CD4-positive, alpha-beta T cell treated with Interferon alpha-2 for 1 hour (primary cell): ENCODE results near the gene FAM193B.
"Not testable (repeated sequence)": the region's sequence is repeated elsewhere in the genome, so short reads cannot be mapped to it uniquely, and the experiment has no call there.

Experiments used
- DNase-seq, 2 donors: peaks; one replicate each; pipeline ENCODE4 v3.0.0-alpha.2; 2020 to 2022

Gene FAM193B

GRCh38 chr5:177575488-177575887, 21.1 kb upstream of the FAM193B start:
- DNase-seq, result no peak

GRCh38 chr5:177569894-177570293, 15.5 kb upstream of the FAM193B start:
- DNase-seq, result no peak

DNA sequence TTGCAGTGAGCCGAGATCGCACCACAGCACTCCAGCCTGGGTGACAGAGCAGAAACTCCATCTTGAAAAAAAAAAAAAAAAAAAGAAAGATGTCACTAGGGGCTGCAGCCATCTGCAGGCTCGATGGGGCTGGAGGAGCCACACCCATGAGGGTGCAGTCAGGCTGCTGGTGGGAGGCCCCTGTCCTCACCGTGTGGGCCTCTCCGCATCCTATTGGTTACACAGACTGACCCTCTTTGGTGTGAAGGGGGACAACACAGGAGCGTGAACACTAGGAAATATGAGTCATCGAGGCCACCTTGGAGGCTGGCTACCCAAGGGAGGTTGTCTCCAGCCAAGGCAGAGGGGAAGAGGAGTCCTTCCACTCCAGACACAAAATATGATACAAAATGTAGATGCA, 14.0 kb upstream of the FAM193B start:
- DNase-seq, result no peak

GRCh38 chr5:177565046-177565445, 10.7 kb upstream of the FAM193B start:
- DNase-seq, result no peak

DNA sequence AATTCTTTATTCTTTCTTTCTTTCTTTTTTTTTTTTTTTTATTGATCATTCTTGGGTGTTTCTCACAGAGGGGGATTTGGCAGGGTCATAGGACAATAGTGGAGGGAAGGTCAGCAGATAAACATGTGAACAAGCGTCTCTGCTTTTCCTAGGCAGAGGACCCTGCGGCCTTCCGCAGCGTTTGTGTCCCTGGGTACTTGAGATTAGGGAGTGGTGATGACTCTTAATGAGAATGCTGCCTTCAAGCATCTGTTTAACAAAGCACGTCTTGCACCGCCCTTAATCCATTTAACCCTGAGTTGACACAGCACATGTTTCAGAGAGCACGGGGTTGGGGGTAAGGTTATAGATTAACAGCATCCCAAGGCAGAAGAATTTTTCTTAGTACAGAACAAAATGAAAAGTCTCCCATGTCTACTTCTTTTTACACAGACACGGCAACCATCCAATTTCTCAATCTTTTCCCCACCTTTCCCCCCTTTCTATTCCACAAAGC, 5.1 kb upstream of the FAM193B start:
- DNase-seq, result not testable (repeated sequence)

- DNase-seq, result no peak
Measured at GRCh38 chr5:177557796-177558195, 3.4 kb upstream of the FAM193B start.

DNA sequence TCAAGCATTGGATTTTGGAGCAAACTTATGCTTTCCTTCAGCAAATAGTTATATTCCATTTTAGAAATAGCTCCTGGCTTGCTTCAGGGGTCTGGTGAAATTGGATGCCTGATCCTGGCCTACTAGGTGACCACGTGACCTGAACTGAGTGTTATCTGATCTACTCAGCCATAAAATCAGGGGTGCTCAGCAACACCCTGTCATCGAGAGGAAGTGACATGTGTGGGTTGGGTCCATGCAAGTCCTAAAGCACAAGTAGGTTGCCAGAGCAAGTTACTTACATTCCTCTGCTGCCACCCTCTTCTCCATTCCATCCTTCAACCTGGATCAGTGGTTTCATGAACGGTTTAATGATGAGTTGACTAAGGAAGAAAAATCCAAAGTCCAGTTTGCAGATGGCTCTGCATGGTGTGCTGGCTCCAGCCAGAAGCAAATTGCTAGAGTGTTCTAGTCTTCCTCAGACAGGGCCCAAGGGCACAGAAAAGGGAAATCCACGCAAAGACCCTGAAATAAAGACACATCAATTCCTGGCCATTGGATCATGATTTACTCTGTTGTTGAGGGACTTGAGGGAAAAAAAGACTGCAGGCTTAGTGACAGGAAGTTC, 2.8 kb upstream of the FAM193B start:
- DNase-seq, result peak in 1 of 2 donors; percentile 50

DNA sequence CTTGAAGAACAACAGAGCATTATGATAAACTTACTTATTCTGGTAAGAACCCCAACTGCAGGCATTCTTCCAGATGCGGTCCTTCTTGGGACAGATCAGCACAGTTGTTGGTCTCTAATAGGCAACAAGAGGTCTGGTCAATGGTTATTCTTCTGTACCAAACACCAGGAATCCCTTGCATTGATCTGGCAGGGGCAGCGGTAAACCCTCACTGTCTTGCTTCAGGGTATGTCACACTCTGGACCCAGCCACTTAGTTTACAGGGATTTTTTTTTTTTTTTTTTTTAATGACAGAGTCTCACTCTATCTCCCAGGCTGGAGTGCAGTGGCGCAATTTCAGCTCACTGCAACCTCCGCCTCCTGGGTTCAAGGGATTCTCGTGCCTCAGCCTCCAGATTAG, 1.3 kb upstream of the FAM193B start:
- DNase-seq, result no peak

- DNase-seq, result no peak
Measured at GRCh38 chr5:177555228-177555627, 865 bp upstream of the FAM193B start.

GRCh38 chr5:177553671-177554429, 513 bp downstream of the FAM193B start:
- DNase-seq, result peak in 1 of 2 donors; percentile 36

- DNase-seq, result no peak
Measured at GRCh38 chr5:177552839-177553455, 1.4 kb downstream of the FAM193B start.

- DNase-seq, result no peak
Measured at GRCh38 chr5:177550122-177550521, 4.2 kb downstream of the FAM193B start.

DNA sequence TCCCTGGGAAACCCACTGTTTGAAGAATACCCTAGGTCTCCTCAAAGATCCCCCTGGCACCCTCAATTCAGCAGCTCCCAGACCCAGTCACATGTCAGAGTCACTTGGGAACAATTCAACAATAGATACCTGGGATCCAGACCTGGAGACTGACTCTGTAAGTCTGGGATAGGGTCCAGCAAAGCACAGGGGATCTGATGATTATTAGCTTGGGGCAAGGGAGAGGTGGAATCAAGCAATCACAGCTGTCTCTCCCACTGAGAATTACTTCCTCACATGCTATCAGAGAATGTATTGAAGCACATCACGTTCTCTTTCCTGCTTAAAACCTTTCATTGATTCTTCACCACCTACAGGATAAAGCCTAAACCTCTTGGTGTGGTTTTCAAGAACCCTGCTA, 5.9 kb downstream of the FAM193B start:
- DNase-seq, result no peak

DNA sequence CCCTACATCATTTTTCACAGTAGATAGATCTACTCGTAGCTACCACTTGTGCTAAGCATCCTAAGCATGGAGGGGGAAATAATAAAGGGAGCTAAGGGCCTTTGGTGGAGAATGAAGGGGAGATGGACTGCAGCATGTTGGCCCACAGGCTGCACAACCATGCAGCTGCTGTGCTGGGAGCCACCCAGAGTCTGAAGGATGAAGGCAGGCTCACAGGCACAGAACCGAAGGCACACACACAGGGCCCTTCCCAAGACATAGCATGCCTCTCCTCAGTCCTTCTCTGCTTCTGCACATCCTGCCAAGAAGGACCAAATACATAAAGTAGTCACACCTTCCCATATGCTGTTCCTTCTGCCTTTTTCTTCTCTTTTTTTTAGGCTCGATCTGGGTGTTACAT, 6.6 kb downstream of the FAM193B start:
- no peak for DNase-seq

- DNase-seq, result peak in 1 of 2 donors; percentile 17
Measured at GRCh38 chr5:177546258-177546741, 8.1 kb downstream of the FAM193B start.

GRCh38 chr5:177545487-177546257, 8.7 kb downstream of the FAM193B start:
- peak in 1 of 2 donors; percentile 37 for DNase-seq

DNA sequence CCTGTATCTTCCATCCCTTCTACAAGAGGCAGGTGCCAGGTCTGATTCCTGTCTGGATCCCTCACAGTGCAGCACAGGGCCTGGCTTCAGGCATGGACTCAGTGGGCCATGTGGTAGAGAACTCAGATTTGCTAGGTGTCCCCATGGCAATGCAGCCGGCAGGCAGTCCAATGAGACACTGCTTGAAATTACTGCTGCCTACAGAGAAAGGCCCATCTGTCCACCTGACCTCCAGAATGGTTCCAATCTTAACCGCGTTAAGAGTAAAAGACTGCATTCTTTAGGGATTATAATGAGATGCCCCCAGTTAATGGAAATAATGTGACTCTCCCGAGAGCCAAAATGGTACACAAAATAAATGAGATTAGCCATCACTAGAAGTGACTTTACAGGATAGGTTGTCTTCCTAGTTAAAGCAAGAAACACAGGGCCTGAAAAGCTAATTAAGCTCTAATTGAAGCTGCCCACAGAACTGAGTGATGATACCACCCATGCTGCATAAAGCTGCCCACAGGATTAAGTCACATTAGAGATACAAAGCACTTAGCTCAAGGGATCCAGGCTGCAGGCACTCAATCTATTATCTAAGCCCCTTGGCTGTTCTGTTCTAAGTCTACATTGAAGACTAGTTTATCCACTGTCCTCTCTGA, 11.4 kb downstream of the FAM193B start:
- no peak for DNase-seq

DNA sequence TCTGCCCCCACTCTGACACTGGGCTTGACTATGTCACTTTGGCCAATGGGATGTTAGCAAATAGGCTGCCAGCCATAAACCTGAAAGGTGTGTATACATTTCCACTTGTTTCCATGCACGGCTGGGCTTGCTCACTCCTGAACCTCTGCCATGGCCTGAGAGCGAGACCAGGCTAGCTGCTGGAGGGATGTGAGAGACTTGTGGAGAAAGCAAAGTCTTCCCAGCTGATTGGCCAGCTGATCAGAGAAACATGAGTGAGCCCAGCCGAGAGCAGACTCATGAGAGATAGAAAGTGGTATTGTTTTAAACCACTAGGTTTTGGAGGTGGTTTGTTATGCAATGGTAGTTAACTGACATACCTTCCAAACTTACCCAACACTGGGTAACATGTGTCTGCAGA, 13.9 kb downstream of the FAM193B start:
- no peak for DNase-seq

DNA sequence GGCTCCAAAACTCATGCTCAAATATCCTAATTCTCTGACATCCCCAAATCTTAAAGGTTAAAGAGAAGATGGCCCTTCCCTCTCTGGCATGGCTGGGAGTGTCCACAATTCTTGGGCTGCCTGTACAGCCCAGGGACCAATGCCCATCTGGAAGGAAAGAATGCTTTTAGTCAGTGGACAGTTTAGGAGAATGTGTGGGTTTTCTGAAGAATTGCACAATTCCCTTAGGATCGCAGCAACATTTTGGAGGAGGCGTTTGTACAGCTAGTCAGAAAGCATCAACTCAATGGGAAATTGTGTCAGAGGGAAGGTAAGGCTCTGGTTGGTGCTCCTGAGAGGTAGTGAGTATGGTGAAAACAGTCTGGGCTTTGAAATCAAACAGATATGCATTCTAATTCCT, 15.0 kb downstream of the FAM193B start:
- DNase-seq, result no peak

- no peak for DNase-seq
Measured at GRCh38 chr5:177538876-177539275, 15.5 kb downstream of the FAM193B start.

- no peak for DNase-seq
Measured at GRCh38 chr5:177537389-177538361, 16.7 kb downstream of the FAM193B start.
